ENCODE results near the gene TPRA1. TPM values are rescaled to one million over a fixed set of nuclear protein-coding genes. Genes with fewer than 3 reads are reported as not detected.

TPRA1 gene
- total RNA-seq, 1 experiment from 2014 or later, result 20.2 TPM

DNA sequence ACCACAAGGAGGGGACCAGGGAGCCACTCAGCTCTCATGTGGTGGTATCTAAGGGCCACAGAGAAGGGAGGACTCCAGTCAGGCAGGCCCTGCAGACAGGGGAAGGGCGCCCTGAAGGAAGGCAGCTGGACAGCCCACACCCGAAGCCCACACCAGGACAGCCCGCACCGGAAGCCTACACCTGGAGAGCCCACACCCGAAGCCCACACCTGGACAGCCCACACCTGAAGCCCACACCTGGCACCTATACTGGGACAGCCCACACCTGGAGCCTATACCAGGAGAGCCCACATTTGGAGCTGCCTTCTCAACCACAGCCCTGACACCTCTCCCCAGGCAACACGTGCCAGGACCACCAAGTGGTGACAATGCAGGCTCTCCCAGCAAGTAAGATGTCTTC lies 11.7 kb downstream of the TPRA1 start:
- POLR2A ChIA-PET (ENCODE audit: low non-redundant PET), result no interaction called here
- no peaks in the 10 kb centered on the region for H3K4me1 ChIP-seq (ENCODE audit: insufficient read depth, low read length, poor library complexity, severe bottlenecking)
- H3K27me3 ChIP-seq (replicated peaks; ENCODE audit: insufficient read depth, low read depth, low read length, poor library complexity), result no peaks in the 10 kb centered on the region
- no peak for DNase-seq (ENCODE audit: low spot score)
- H3K4me3 ChIP-seq (ENCODE audit: low read depth, low read length, poor library complexity, severe bottlenecking), result no peak overlapping the region
- H3K36me3 ChIP-seq (ENCODE audit: insufficient read depth, low read length, poor library complexity, severe bottlenecking), result peaks cover 6% of the 10 kb centered on the region
- intact Hi-C loops (cut with micrococcal nuclease; ENCODE audit: unreplicated experiment), result loop anchor here (10.0 kb wide), 1 partner anchor 396 kb away; no protein-coding TSS in a partner anchor
- H3K9me3 ChIP-seq (ENCODE audit: low read depth, low read length, poor library complexity, severe bottlenecking), result no peaks in the 10 kb centered on the region
- CTCF ChIA-PET, result no interaction called here
- BruUV-seq (replicated peaks), result no TSS peak
- no peak overlapping the region for H3K27ac ChIP-seq (ENCODE audit: low read depth, low read length, poor library complexity, severe bottlenecking)
- no peak for TF ChIP-seq EZH2 (IDR thresholded peaks at IDR 0.05; ENCODE audit: borderline replicate concordance, low read depth, low read length, poor library complexity, severe bottlenecking)

DNA sequence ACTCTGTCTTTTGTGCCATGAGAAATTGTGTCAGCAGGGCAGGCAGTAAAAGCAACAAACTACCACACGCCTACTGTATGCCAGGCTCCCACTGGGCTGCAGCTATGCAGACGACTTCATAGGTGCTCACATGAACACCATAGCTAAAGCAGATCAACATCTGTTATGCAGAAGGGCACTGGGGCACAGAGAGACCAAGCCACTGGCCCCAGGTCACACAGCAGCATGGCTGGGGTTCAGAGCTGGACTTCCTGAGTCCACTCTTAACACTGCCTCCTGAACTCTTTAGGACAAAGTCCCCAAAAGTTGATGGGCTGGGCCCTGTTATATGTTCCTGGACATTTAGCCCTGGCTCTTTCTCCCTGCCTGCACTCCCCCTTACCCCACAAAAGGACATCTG lies 12.4 kb downstream of the TPRA1 start:
- Histone ChIP-seq H3K36me3 (ENCODE audit: insufficient read depth, low read length, poor library complexity, severe bottlenecking) (peaks cover 11% of the 10 kb centered on the region), H3K27ac (ENCODE audit: low read depth, low read length, poor library complexity, severe bottlenecking) (no peak overlapping the region), H3K4me3 (ENCODE audit: low read depth, low read length, poor library complexity, severe bottlenecking) (no peak overlapping the region), H3K4me1 (ENCODE audit: insufficient read depth, low read length, poor library complexity, severe bottlenecking) (no peaks in the 10 kb centered on the region), H3K27me3 (replicated peaks; ENCODE audit: insufficient read depth, low read depth, low read length, poor library complexity) (no peaks in the 10 kb centered on the region), H3K9me3 (ENCODE audit: low read depth, low read length, poor library complexity, severe bottlenecking) (no peaks in the 10 kb centered on the region)
- BruUV-seq (replicated peaks), result no TSS peak
- ChIA-PET POLR2A (ENCODE audit: low non-redundant PET) (no interaction called here), CTCF (no interaction called here)
- TF ChIP-seq EZH2 (IDR thresholded peaks at IDR 0.05; ENCODE audit: borderline replicate concordance, low read depth, low read length, poor library complexity, severe bottlenecking), result no peak
- TF ChIP-seq, protein P1, sequence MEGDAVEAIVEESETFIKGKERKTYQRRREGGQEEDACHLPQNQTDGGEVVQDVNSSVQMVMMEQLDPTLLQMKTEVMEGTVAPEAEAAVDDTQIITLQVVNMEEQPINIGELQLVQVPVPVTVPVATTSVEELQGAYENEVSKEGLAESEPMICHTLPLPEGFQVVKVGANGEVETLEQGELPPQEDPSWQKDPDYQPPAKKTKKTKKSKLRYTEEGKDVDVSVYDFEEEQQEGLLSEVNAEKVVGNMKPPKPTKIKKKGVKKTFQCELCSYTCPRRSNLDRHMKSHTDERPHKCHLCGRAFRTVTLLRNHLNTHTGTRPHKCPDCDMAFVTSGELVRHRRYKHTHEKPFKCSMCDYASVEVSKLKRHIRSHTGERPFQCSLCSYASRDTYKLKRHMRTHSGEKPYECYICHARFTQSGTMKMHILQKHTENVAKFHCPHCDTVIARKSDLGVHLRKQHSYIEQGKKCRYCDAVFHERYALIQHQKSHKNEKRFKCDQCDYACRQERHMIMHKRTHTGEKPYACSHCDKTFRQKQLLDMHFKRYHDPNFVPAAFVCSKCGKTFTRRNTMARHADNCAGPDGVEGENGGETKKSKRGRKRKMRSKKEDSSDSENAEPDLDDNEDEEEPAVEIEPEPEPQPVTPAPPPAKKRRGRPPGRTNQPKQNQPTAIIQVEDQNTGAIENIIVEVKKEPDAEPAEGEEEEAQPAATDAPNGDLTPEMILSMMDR (conservative IDR thresholded peaks at IDR 0.05; ENCODE audit: low read depth, low read length), result no peak
- DNase-seq (ENCODE audit: low spot score), result no peak
- intact Hi-C loops (cut with micrococcal nuclease; ENCODE audit: unreplicated experiment), result loop anchor here (10.0 kb wide), 1 partner anchor 397 kb away; no protein-coding TSS in a partner anchor

DNA sequence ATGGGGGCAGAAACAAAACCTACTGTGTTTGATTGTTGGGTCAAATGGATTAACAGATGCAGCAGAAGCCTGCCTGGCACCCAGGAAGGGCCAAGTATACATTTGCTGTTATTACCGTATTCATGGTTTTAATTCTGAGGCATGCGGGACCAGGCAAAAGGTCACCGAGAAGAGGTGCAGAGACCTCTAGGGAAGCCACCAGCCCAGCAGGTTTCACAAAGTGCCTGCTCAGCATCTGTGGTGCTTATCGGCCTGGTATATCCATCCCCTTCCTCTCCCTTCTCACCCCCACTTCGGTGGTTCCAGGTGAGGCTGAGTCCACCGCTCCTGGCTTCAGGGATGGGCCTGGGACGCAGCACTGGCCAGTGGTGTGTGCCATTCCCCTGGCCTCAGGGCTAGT lies 13.1 kb downstream of the TPRA1 start:
- POLR2A ChIA-PET (ENCODE audit: low non-redundant PET), result no interaction called here
- no peaks in the 10 kb centered on the region for H3K27me3 ChIP-seq (replicated peaks; ENCODE audit: insufficient read depth, low read depth, low read length, poor library complexity)
- H3K27ac ChIP-seq (ENCODE audit: low read depth, low read length, poor library complexity, severe bottlenecking), result no peak overlapping the region
- H3K4me1 ChIP-seq (ENCODE audit: insufficient read depth, low read length, poor library complexity, severe bottlenecking), result no peaks in the 10 kb centered on the region
- intact Hi-C loops (cut with micrococcal nuclease; ENCODE audit: unreplicated experiment), result loop anchor here (10.0 kb wide), 1 partner anchor 397 kb away; no protein-coding TSS in a partner anchor
- no TSS peak for BruUV-seq (replicated peaks)
- no peaks in the 10 kb centered on the region for H3K9me3 ChIP-seq (ENCODE audit: low read depth, low read length, poor library complexity, severe bottlenecking)
- CTCF ChIA-PET, result no interaction called here
- H3K4me3 ChIP-seq (ENCODE audit: low read depth, low read length, poor library complexity, severe bottlenecking), result no peak overlapping the region
- TF ChIP-seq EZH2 (IDR thresholded peaks at IDR 0.05; ENCODE audit: borderline replicate concordance, low read depth, low read length, poor library complexity, severe bottlenecking), result no peak
- TF ChIP-seq, protein P1 (conservative IDR thresholded peaks at IDR 0.05; ENCODE audit: low read depth, low read length), result no peak
- DNase-seq (ENCODE audit: low spot score), result no peak
- peaks cover 16% of the 10 kb centered on the region for H3K36me3 ChIP-seq (ENCODE audit: insufficient read depth, low read length, poor library complexity, severe bottlenecking)

Measured in A673 (cell line).